ENCODE measurements around the gene KRT38.
A peak's percentile ranks its signal among the peaks of the same experiment; 100 is the strongest.

The KRT38 gene

DNA sequence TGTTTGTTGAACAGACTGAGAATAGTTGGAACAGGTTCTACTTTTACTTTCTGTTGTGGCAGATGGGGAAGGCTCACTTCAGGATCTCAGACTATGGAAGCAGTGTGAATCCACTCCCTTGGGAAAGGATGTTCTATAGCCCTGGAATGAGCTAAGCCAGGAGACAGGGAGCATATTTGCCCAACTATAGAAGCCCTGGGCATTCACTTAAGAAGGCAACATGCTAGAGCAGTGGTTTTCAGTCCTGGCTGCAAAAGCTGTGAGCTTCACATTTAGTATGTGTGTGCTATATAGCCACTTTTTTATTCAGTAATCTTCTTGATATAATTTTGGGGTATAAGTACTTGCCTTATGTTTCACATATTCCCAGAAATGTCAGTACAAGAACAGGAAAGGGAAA lies 27.6 kb upstream of the KRT38 start:
- H3K4me3 Mint-ChIP-seq = no peak overlapping the region
- H3K27ac Mint-ChIP-seq = no peak overlapping the region
- H3K36me3 Mint-ChIP-seq = no peaks in the 10 kb centered on the region
- H3K27me3 Mint-ChIP-seq = no peaks in the 10 kb centered on the region
- no peaks in the 10 kb centered on the region for H3K4me1 Mint-ChIP-seq
- no peaks in the 10 kb centered on the region for H3K9me3 Mint-ChIP-seq

DNA sequence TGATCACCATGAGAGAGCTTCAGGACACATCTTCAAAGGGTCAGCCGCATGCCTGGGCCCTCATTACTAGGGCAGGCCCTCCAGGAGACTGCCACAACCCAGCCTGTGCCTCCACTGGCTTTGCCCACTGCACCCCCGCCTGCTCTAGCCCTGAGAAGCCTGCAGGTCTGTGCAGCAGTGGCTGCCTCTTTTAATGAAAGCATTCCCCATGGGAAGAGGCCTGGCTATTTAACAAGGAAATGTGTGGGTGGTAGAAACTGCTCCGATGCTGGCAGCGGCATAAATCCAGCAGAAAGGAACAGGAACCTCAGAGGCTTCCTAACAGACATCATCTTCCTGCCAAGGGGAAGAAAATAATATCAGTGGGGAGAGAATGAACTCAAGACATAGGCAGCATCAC lies 26.8 kb upstream of the KRT38 start:
- H3K4me3 Mint-ChIP-seq = no peak overlapping the region
- no peaks in the 10 kb centered on the region for H3K4me1 Mint-ChIP-seq
- no peaks in the 10 kb centered on the region for H3K9me3 Mint-ChIP-seq
- no peak overlapping the region for H3K27ac Mint-ChIP-seq
- H3K27me3 Mint-ChIP-seq = no peaks in the 10 kb centered on the region
- H3K36me3 Mint-ChIP-seq = no peaks in the 10 kb centered on the region

GRCh38 chr17:41466988-41467387 lies 26.2 kb upstream of the KRT38 start, which contains the start of gene KRT32:
Gene KRT32, minus strand, starts transcription at chr17:41467386. Its CDS starts 61 bp downstream, at chr17:41467325.
- Mint-ChIP-seq H3K27me3 (no peaks in the 10 kb centered on the region), H3K36me3 (no peaks in the 10 kb centered on the region), H3K4me3 (no peak within 1 kb of the TSS), H3K4me1 (no peaks in the 10 kb centered on the region), H3K9me3 (no peaks in the 10 kb centered on the region), H3K27ac (no peak within 1 kb of the TSS)

GRCh38 chr17:41464682-41465081 lies 23.9 kb upstream of the KRT38 start:
- no peak overlapping the region for H3K4me3 Mint-ChIP-seq
- H3K27ac Mint-ChIP-seq = peak overlapping the region; percentile 74
- H3K27me3 Mint-ChIP-seq = no peaks in the 10 kb centered on the region
- H3K4me1 Mint-ChIP-seq = no peaks in the 10 kb centered on the region
- no peaks in the 10 kb centered on the region for H3K9me3 Mint-ChIP-seq
- no peaks in the 10 kb centered on the region for H3K36me3 Mint-ChIP-seq

GRCh38 chr17:41464173-41464572 lies 23.4 kb upstream of the KRT38 start:
- Mint-ChIP-seq H3K9me3 (no peaks in the 10 kb centered on the region), H3K27ac (no peak overlapping the region), H3K36me3 (no peaks in the 10 kb centered on the region), H3K4me3 (no peak overlapping the region), H3K4me1 (no peaks in the 10 kb centered on the region), H3K27me3 (no peaks in the 10 kb centered on the region)

DNA sequence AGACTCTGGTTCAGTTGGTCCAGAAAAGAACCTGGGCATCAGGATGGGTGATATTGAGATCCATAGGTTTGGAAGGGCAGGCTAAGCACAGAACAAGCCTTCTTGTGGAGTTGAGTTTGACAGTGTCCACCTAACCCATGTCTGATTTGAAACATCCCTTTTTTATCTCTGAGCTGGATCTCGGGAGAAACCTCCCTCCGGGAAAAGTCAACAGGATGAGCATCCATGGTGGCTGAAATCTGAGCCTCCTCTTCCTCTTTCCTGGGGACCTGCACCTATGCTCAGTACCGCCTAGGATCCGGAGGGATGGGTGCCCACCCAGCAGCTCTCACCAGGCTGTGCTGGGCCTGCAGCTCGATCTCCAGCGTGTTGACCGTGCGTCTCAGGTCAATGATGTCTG lies 23.0 kb upstream of the KRT38 start:
- Mint-ChIP-seq H3K4me1 (no peaks in the 10 kb centered on the region), H3K27ac (no peak overlapping the region), H3K4me3 (no peak overlapping the region), H3K36me3 (no peaks in the 10 kb centered on the region), H3K9me3 (no peaks in the 10 kb centered on the region), H3K27me3 (no peaks in the 10 kb centered on the region)

- Mint-ChIP-seq H3K36me3 (no peaks in the 10 kb centered on the region), H3K4me3 (no peak overlapping the region), H3K27ac (no peak overlapping the region), H3K27me3 (no peaks in the 10 kb centered on the region), H3K9me3 (no peaks in the 10 kb centered on the region), H3K4me1 (no peaks in the 10 kb centered on the region)
These were observed 21.9 kb upstream of the KRT38 start for GRCh38 chr17:41462705-41463104.

DNA sequence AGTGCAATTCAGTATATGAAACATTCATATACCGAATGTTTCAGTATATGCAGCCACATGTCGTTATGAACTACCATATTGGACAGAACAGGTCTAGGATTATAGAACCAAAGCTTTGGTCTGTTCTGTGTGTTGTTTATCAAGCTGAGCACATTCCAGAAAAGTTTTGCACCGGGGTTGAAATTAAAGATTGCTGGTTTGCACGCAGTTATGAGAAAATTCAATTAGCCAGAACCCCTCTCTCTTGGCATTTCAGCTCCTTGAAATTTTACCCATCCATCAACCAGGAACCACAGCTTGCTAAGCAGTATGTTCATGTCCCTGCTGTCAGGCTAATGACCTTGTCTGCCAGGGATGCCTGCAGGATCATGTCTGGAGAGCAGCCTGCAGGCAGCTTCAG lies 16.9 kb upstream of the KRT38 start:
- no peaks in the 10 kb centered on the region for H3K36me3 Mint-ChIP-seq
- H3K27ac Mint-ChIP-seq = no peak overlapping the region
- no peak overlapping the region for H3K4me3 Mint-ChIP-seq
- H3K9me3 Mint-ChIP-seq = no peaks in the 10 kb centered on the region
- H3K27me3 Mint-ChIP-seq = no peaks in the 10 kb centered on the region
- H3K4me1 Mint-ChIP-seq = no peaks in the 10 kb centered on the region

GRCh38 chr17:41456204-41456603 lies 15.4 kb upstream of the KRT38 start:
- H3K27me3 Mint-ChIP-seq = no peaks in the 10 kb centered on the region
- no peaks in the 10 kb centered on the region for H3K9me3 Mint-ChIP-seq
- no peak overlapping the region for H3K4me3 Mint-ChIP-seq
- H3K4me1 Mint-ChIP-seq = no peaks in the 10 kb centered on the region
- no peak overlapping the region for H3K27ac Mint-ChIP-seq
- H3K36me3 Mint-ChIP-seq = no peaks in the 10 kb centered on the region

DNA sequence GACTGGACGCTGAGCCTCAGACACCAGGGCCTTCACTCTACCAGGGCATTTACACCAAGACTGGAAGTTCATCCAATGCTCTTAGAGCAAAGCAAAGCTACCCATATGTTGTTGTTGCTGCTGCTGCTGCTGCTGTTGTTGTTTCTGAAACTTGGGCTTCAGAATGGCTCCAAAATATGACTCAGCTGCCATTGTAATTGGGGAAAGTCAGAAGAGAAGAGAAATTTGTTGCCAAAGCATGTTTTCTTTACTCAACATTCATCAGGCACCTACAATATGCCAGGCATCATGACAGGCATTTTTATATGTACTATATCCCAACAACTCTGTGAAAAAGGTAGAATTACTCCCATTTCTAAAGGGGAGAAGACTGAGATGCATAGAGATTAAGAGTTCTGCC lies 14.5 kb upstream of the KRT38 start:
- no peaks in the 10 kb centered on the region for H3K9me3 Mint-ChIP-seq
- no peaks in the 10 kb centered on the region for H3K4me1 Mint-ChIP-seq
- H3K36me3 Mint-ChIP-seq = no peaks in the 10 kb centered on the region
- no peaks in the 10 kb centered on the region for H3K27me3 Mint-ChIP-seq
- no peak overlapping the region for H3K4me3 Mint-ChIP-seq
- no peak overlapping the region for H3K27ac Mint-ChIP-seq

DNA sequence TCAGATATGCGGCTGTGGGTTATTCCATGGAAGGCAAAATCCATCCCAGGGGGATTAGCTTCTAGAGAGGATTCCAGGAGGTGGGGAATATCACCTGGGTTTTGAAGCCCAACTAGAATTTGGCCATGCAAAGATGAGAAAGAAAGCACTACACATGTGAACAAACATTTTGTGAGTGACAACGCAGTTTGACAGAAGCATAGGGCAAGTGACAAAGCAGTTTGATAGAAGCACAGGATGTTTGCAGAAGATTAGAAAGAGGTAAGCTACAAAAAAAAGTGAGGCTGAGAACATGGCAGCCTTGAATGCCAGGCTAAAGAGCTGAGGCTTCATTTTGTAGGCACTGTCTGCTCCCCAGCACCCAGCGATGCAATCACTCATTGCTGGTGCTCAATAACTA lies 12.3 kb upstream of the KRT38 start:
- Mint-ChIP-seq H3K9me3 (no peaks in the 10 kb centered on the region), H3K4me1 (no peaks in the 10 kb centered on the region), H3K27me3 (no peaks in the 10 kb centered on the region), H3K4me3 (no peak overlapping the region), H3K27ac (no peak overlapping the region), H3K36me3 (no peaks in the 10 kb centered on the region)

- Mint-ChIP-seq H3K9me3 (no peaks in the 10 kb centered on the region), H3K36me3 (no peaks in the 10 kb centered on the region), H3K4me1 (no peaks in the 10 kb centered on the region), H3K27me3 (no peaks in the 10 kb centered on the region), H3K27ac (no peak overlapping the region), H3K4me3 (no peak overlapping the region)
These were observed 11.5 kb upstream of the KRT38 start for GRCh38 chr17:41452281-41452680.

- Mint-ChIP-seq H3K27ac (no peak overlapping the region), H3K36me3 (no peaks in the 10 kb centered on the region)
These were observed 10.5 kb upstream of the KRT38 start for GRCh38 chr17:41451154-41451728.

GRCh38 chr17:41449008-41449407 lies 8.2 kb upstream of the KRT38 start:
- H3K4me1 Mint-ChIP-seq = no peaks in the 10 kb centered on the region
- H3K27ac Mint-ChIP-seq = no peak overlapping the region

More at GRCh38 chr17:41451154-41451728, 10.5 kb upstream of the KRT38 start:
- H3K4me1 Mint-ChIP-seq = no peaks in the 10 kb centered on the region
- H3K27me3 Mint-ChIP-seq = no peaks in the 10 kb centered on the region
- no peak overlapping the region for H3K4me3 Mint-ChIP-seq
- no peaks in the 10 kb centered on the region for H3K9me3 Mint-ChIP-seq

GRCh38 chr17:41448506-41448905 lies 7.7 kb upstream of the KRT38 start:
- H3K36me3 Mint-ChIP-seq = no peaks in the 10 kb centered on the region
- no peaks in the 10 kb centered on the region for H3K27me3 Mint-ChIP-seq
- H3K27ac Mint-ChIP-seq = peak overlapping the region; percentile 2
- no peaks in the 10 kb centered on the region for H3K4me1 Mint-ChIP-seq
- H3K4me3 Mint-ChIP-seq = no peak overlapping the region
- H3K9me3 Mint-ChIP-seq = no peaks in the 10 kb centered on the region

More at GRCh38 chr17:41449008-41449407, 8.2 kb upstream of the KRT38 start:
- no peaks in the 10 kb centered on the region for H3K9me3 Mint-ChIP-seq
- no peak overlapping the region for H3K4me3 Mint-ChIP-seq
- H3K27me3 Mint-ChIP-seq = no peaks in the 10 kb centered on the region
- H3K36me3 Mint-ChIP-seq = no peaks in the 10 kb centered on the region

DNA sequence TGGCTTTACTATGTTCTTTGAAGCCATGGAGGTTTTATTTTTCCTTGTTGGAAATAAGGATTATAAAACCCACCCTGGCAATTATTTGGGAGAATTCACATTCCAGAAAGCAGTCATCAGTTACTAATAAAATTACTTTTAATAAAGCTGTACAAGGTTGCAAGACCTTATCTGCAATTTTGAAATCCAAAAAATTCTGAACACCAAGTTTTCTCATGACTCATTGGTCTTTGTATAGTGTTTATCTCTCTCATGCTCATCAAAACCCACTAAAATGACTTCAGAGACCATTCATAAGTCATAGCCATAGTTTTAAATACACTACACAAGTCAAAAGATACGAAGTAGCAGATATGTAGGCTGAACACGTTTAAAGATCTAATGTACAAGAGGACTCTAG lies 6.0 kb upstream of the KRT38 start:
- no peaks in the 10 kb centered on the region for H3K36me3 Mint-ChIP-seq
- H3K27ac Mint-ChIP-seq = no peak overlapping the region
- no peaks in the 10 kb centered on the region for H3K9me3 Mint-ChIP-seq
- no peaks in the 10 kb centered on the region for H3K27me3 Mint-ChIP-seq
- no peak overlapping the region for H3K4me3 Mint-ChIP-seq
- H3K4me1 Mint-ChIP-seq = no peaks in the 10 kb centered on the region

- Mint-ChIP-seq H3K9me3 (no peaks in the 10 kb centered on the region), H3K27me3 (no peaks in the 10 kb centered on the region), H3K27ac (no peak overlapping the region), H3K4me3 (no peak overlapping the region), H3K36me3 (no peaks in the 10 kb centered on the region), H3K4me1 (no peaks in the 10 kb centered on the region)
These were observed 3.9 kb upstream of the KRT38 start for GRCh38 chr17:41444640-41445039.

Measured in activated naive CD4-positive, alpha-beta T cell treated with anti-CD3 and anti-CD28 coated beads, Interleukin-2, amount 50 U/mL, for 24 hours (primary cell).